Measurements from ENCODE around the gene RGS6. TPM values are rescaled to one million over a fixed set of nuclear protein-coding genes. Genes with fewer than 3 reads are reported as not detected.

Gene RGS6
- total RNA-seq, 4 donors from 2014 or later, result 0.54 to 9.1 (median 3.3) TPM

GRCh38 chr14:71994416-71994815 is 62.2 kb downstream of the RGS6 start:
- Histone ChIP-seq H3K27me3 (no peaks in the 10 kb centered on the region), H3K27ac (no peak overlapping the region), H3K4me3 (no peak overlapping the region), H3K36me3 (no peaks in the 10 kb centered on the region), H3K4me1 (no peaks in the 10 kb centered on the region), H3K9me3 (no peaks in the 10 kb centered on the region)
- no peak for TF ChIP-seq POLR2A (IDR thresholded peaks at IDR 0.05)
- no peak for TF ChIP-seq CTCF (IDR thresholded peaks at IDR 0.05)
- no peak for DNase-seq

- H3K36me3 ChIP-seq, result no peaks in the 10 kb centered on the region
- H3K4me3 ChIP-seq, result no peak overlapping the region
- no peak for DNase-seq
- no peaks in the 10 kb centered on the region for H3K27me3 ChIP-seq
- TF ChIP-seq POLR2A (IDR thresholded peaks at IDR 0.05) (no peak), CTCF (IDR thresholded peaks at IDR 0.05) (no peak)
- H3K27ac ChIP-seq, result no peak overlapping the region
- H3K9me3 ChIP-seq, result no peaks in the 10 kb centered on the region
- no peaks in the 10 kb centered on the region for H3K4me1 ChIP-seq
Observed at GRCh38 chr14:71995741-71996140, 63.5 kb downstream of the RGS6 start.

GRCh38 chr14:71996610-71997009 is 64.4 kb downstream of the RGS6 start:
- Histone ChIP-seq H3K27ac (no peak overlapping the region), H3K36me3 (no peaks in the 10 kb centered on the region), H3K4me1 (no peaks in the 10 kb centered on the region), H3K27me3 (no peaks in the 10 kb centered on the region), H3K9me3 (no peaks in the 10 kb centered on the region), H3K4me3 (no peak overlapping the region)
- no peak for TF ChIP-seq CTCF (IDR thresholded peaks at IDR 0.05)
- TF ChIP-seq POLR2A (IDR thresholded peaks at IDR 0.05), result no peak
- no peak for DNase-seq

GRCh38 chr14:72000907-72001306 is 68.7 kb downstream of the RGS6 start:
- Histone ChIP-seq H3K4me1 (no peaks in the 10 kb centered on the region), H3K36me3 (no peaks in the 10 kb centered on the region), H3K4me3 (no peak overlapping the region), H3K27ac (no peak overlapping the region), H3K27me3 (no peaks in the 10 kb centered on the region), H3K9me3 (no peaks in the 10 kb centered on the region)
- DNase-seq, result no peak
- TF ChIP-seq POLR2A (IDR thresholded peaks at IDR 0.05) (no peak), CTCF (IDR thresholded peaks at IDR 0.05) (no peak)

- no peaks in the 10 kb centered on the region for H3K9me3 ChIP-seq
- H3K4me3 ChIP-seq, result no peak overlapping the region
- no peaks in the 10 kb centered on the region for H3K27me3 ChIP-seq
- DNase-seq, result no peak
- no peaks in the 10 kb centered on the region for H3K36me3 ChIP-seq
- H3K4me1 ChIP-seq, result no peaks in the 10 kb centered on the region
- no peak overlapping the region for H3K27ac ChIP-seq
- TF ChIP-seq CTCF (IDR thresholded peaks at IDR 0.05) (no peak), POLR2A (IDR thresholded peaks at IDR 0.05) (no peak)
Observed at GRCh38 chr14:72002731-72003130, 70.5 kb downstream of the RGS6 start.

GRCh38 chr14:72008666-72009065 is 76.4 kb downstream of the RGS6 start:
- H3K9me3 ChIP-seq, result no peaks in the 10 kb centered on the region
- no peak for DNase-seq
- TF ChIP-seq CTCF (IDR thresholded peaks at IDR 0.05), result no peak
- TF ChIP-seq POLR2A (IDR thresholded peaks at IDR 0.05), result no peak
- no peak overlapping the region for H3K27ac ChIP-seq
- H3K36me3 ChIP-seq, result no peaks in the 10 kb centered on the region
- no peaks in the 10 kb centered on the region for H3K27me3 ChIP-seq
- H3K4me3 ChIP-seq, result no peak overlapping the region
- no peaks in the 10 kb centered on the region for H3K4me1 ChIP-seq
